HCT116 (cell line): ENCODE measurements around the gene PTGR3.

Experiments
- POLR2A ChIP-seq: IDR thresholded peaks from 2 replicates; pipeline ENCODE4 v1.7.0; 2011; ENCODE audit warnings: borderline replicate concordance; ENCODE audit not compliant: insufficient read depth, insufficient read length; ENCODE audit errors: extremely low read depth
- POLR2AphosphoS5 ChIP-seq: IDR thresholded peaks from 2 replicates; pipeline ENCODE4 v1.6.1; 2011; ENCODE audit warnings: mild to moderate bottlenecking, low read depth, low read length, moderate library complexity
- TF ChIP-seq, protein P1 (sequence below), 3 experiments: fragments of 200-600 bp in 1 of 3; sonication (generic) in 1 of 3; IDR thresholded peaks in 2 of 3; conservative IDR thresholded peaks in 1 of 3; 2 replicates each; pipeline ENCODE4 v1.5.1; 2012 to 2017; ENCODE audit warnings: low read depth in 2 of 3, low read length in 2 of 3, antibody characterized with exemption in 1 of 3, borderline replicate concordance in 1 of 3, control low read depth in 1 of 3, mild to moderate bottlenecking in 1 of 3, mixed read lengths in 1 of 3, mixed run types in 1 of 3, moderate library complexity in 1 of 3; ENCODE audit not compliant: insufficient read depth in 1 of 3

GRCh38 chr18:75247611-75248421 lies 38.9 kb upstream of the PTGR3 start:
- TF ChIP-seq, protein P1, sequence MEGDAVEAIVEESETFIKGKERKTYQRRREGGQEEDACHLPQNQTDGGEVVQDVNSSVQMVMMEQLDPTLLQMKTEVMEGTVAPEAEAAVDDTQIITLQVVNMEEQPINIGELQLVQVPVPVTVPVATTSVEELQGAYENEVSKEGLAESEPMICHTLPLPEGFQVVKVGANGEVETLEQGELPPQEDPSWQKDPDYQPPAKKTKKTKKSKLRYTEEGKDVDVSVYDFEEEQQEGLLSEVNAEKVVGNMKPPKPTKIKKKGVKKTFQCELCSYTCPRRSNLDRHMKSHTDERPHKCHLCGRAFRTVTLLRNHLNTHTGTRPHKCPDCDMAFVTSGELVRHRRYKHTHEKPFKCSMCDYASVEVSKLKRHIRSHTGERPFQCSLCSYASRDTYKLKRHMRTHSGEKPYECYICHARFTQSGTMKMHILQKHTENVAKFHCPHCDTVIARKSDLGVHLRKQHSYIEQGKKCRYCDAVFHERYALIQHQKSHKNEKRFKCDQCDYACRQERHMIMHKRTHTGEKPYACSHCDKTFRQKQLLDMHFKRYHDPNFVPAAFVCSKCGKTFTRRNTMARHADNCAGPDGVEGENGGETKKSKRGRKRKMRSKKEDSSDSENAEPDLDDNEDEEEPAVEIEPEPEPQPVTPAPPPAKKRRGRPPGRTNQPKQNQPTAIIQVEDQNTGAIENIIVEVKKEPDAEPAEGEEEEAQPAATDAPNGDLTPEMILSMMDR (IDR thresholded peaks at IDR 0.05 in 2 of 3, conservative IDR thresholded peaks at IDR 0.05 in 1 of 3; ENCODE audit: borderline replicate concordance in 1 of 3, insufficient read depth in 1 of 3, low read depth in 2 of 3, low read length in 2 of 3) = no peak
- no peak for TF ChIP-seq POLR2A
- TF ChIP-seq POLR2AphosphoS5 = no peak
